LNCaP clone FGC (cell line): ENCODE results near the gene C17orf75.

Source experiments
- DNase-seq: peaks from one replicate; pipeline ENCODE4 v3.0.0-alpha.2; 2011; ENCODE audit warnings: low read depth
- H3K4me3 ChIP-seq: 2 replicates; pipeline ENCODE4 v1.5.1; 2011; ENCODE audit warnings: mild to moderate bottlenecking, low read depth, low read length, control low read depth
- CTCF ChIP-seq: IDR thresholded peaks from 2 replicates; pipeline ENCODE4 v1.5.1; 2012; ENCODE audit warnings: mild to moderate bottlenecking; ENCODE audit not compliant: control insufficient read depth, insufficient read depth; ENCODE audit errors: extremely low read depth

The C17orf75 gene

DNA sequence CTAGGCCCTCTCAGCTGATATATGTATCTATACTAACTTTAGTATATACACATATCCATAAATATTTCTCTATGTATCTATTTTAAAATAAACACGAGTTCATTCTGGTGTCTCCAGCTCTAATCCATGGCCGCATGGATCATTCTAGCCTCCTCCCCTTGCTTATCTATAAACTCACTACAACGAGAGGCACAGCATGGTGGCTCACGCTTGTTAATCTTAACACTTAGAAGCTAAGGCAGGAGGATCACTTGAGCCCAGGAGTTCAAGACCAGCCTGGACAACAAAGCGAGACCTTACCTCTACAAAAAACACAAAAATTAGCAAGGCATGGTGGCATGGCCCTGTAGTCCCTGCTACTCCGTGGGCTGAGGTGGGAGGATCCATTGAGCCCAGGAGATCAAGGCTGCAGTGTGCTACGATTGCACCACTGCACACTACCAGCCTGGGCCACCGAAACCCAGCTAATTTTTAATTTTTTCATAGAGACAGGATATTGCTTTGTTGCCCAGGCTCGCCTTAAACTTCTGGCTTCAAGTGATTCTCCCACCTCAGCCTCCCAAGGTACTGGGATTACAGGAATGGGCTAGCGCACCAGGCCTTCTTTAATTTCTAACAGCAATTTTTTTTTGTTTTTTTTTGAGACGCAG, 4.1 kb upstream of the C17orf75 start:
- no peak for DNase-seq
- H3K4me3 ChIP-seq = no peak overlapping the region
- no peak for TF ChIP-seq CTCF

DNA sequence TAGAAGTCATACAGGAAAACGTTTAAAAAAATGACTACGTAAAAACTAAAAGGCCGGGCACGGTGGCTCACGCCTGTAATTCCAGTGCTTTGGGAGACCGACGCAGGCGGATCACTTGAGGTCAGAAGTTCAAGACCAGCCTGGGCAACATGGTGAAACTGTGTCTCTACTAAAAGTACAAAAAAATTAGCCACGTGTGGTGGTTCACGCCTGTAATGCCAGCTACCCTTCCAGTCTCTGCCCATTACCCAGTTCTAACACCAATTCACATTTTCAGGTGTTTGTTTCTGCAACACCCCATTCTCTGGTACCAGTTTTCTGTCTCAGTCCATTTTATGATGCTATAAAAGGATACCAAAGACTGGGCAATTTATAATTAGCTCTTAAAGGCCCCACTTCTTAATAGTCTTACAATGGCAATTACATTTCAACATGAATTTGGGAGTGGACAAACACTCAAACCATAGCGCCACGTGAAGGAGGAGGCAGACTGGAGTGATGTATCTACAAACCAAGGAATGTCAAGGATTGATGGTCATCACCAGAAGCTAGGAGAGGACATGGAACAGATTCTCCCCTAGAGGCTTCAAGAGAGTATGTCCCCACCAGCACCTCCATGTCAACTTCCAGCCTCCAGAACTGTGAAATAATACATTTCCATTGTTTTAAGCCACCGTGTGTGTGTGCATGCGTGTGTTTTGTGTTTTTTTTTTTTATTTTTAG, 791 bp upstream of the C17orf75 start:
- DNase-seq = no peak
- TF ChIP-seq CTCF = no peak
- peak overlapping the region; percentile 66 for H3K4me3 ChIP-seq

GRCh38 chr17:32341141-32341856, 674 bp downstream of the C17orf75 start:
- DNase-seq = no peak
- TF ChIP-seq CTCF = peak; percentile 35
- peak overlapping the region; percentile 66 for H3K4me3 ChIP-seq

DNA sequence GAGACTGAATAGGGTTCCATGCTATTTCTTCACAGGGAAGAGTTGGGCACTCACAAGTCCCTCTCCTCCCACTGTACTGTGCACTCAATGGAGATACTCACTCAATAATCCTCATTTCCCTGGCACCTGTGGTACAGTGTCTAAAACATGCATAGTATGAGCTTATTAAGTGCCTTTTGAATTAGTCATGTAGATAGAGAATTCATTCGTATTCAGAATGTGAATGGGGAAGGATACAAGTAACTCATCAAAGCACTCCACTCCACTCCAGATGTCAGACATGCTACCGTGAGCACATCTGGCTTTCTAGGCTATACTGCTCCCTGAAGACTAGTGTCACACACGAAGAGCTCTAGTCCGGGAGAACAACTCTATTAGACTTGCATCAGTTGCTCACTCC, 6.3 kb downstream of the C17orf75 start:
- no peak for DNase-seq
- no peak overlapping the region for H3K4me3 ChIP-seq
- TF ChIP-seq CTCF = no peak

GRCh38 chr17:32335046-32335445, 6.9 kb downstream of the C17orf75 start:
- no peak for DNase-seq
- TF ChIP-seq CTCF = no peak
- no peak overlapping the region for H3K4me3 ChIP-seq

- H3K4me3 ChIP-seq = no peak overlapping the region
- DNase-seq = no peak
- no peak for TF ChIP-seq CTCF
Measured at GRCh38 chr17:32333187-32333586, 8.8 kb downstream of the C17orf75 start.
